Activated B cell treated with CpG ODN at 0.5 μM for 24 hours (primary cell): ENCODE data around the gene HMBS. TPM values are rescaled to one million over a fixed set of nuclear protein-coding genes. Genes with fewer than 3 reads are reported as not detected.

ENCODE experiments used
- ATAC-seq: fragments of 200-7000 bp; cut with Tn5 transposase; one replicate; pipeline ENCODE4 v1.10.0; 2021; ENCODE audit warnings: low read depth, mild to moderate bottlenecking, moderate library complexity
- CTCF ChIA-PET: fragments of 350-600 bp; sonication (Branson Sonifier 250); formaldehyde crosslinking; loops from one replicate; lab custom pipeline; 2021; ENCODE audit warnings: antibody characterized with exemption; lab: Charles Lee
- POLR2A ChIA-PET: fragments of 350-600 bp; sonication (Branson Sonifier 250); formaldehyde crosslinking; loops from one replicate; lab custom pipeline; 2021; ENCODE audit warnings: antibody characterized with exemption; lab: Charles Lee
- DNase-seq: peaks from one replicate; pipeline ENCODE4 v3.0.0; 2022
- H3K27ac Mint-ChIP-seq: one replicate; pipeline ENCODE4 v1.8.0; 2020; ENCODE audit warnings: mixed read lengths
- H3K27me3 Mint-ChIP-seq: one replicate; pipeline ENCODE4 v1.8.0; 2021; ENCODE audit warnings: mixed read lengths
- H3K36me3 Mint-ChIP-seq: one replicate; pipeline ENCODE4 v1.8.0; 2021; ENCODE audit warnings: low read depth, mixed read lengths
- H3K4me1 Mint-ChIP-seq: one replicate; pipeline ENCODE4 v1.8.0; 2021; ENCODE audit warnings: mixed read lengths
- H3K4me3 Mint-ChIP-seq: one replicate; pipeline ENCODE4 v1.8.0; 2020; ENCODE audit warnings: mild to moderate bottlenecking, mixed read lengths
- H3K9me3 Mint-ChIP-seq: one replicate; pipeline ENCODE4 v1.8.0; 2020; ENCODE audit warnings: mixed read lengths
- intact Hi-C: fragments of 100-400 bp; cut with micrococcal nuclease; formaldehyde crosslinking; loops from one replicate; pipeline ENCODE4 v1.15.1; 2024
- total RNA-seq: library from RNA; stranded (reverse); gene quantifications from 2 replicates; pipeline ENCODE4 v1.2.3, GENCODE V29; 2022
- TF ChIP-seq, protein P1 (sequence below): fragments of 200-600 bp; IDR thresholded peaks from one replicate; pipeline ENCODE4 v1.8.0; 2022; ENCODE audit warnings: antibody characterized with exemption, mild to moderate bottlenecking

HMBS gene
- total RNA-seq, 1 donor from 2014 or later, result 26.9 TPM

GRCh38 chr11:119121008-119121810 lies 36.5 kb downstream of the HMBS start, which contains the start of gene HINFP:
TSS of gene HINFP (plus strand) at chr11:119121580. CDS start at chr11:119126945, 5,365 bp downstream.
- Mint-ChIP-seq H3K27ac (peak within 1 kb of the TSS; percentile 92), H3K36me3 (peaks cover 30% of the 10 kb centered on the region), H3K4me1 (peaks cover 30% of the 10 kb centered on the region), H3K9me3 (no peaks in the 10 kb centered on the region), H3K27me3 (no peaks in the 10 kb centered on the region), H3K4me3 (peak within 1 kb of the TSS; percentile 94)
- TF ChIP-seq, protein P1, sequence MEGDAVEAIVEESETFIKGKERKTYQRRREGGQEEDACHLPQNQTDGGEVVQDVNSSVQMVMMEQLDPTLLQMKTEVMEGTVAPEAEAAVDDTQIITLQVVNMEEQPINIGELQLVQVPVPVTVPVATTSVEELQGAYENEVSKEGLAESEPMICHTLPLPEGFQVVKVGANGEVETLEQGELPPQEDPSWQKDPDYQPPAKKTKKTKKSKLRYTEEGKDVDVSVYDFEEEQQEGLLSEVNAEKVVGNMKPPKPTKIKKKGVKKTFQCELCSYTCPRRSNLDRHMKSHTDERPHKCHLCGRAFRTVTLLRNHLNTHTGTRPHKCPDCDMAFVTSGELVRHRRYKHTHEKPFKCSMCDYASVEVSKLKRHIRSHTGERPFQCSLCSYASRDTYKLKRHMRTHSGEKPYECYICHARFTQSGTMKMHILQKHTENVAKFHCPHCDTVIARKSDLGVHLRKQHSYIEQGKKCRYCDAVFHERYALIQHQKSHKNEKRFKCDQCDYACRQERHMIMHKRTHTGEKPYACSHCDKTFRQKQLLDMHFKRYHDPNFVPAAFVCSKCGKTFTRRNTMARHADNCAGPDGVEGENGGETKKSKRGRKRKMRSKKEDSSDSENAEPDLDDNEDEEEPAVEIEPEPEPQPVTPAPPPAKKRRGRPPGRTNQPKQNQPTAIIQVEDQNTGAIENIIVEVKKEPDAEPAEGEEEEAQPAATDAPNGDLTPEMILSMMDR, result no peak
- POLR2A ChIA-PET, result interaction anchor here (0.6 to 5.4 kb wide), 19 partner anchors 8 to 1109 kb away, joined by 3 to 40 read pairs (median 4); partner anchors contain the start of genes C2CD2L, DPAGT1, HMBS and NLRX1
- CTCF ChIA-PET, result interaction anchor here (1.0 to 2.0 kb wide), 4 partner anchors 14 to 75 kb away, joined by 3 to 9 read pairs (median 4); partner anchors contain the start of gene C2CD2L
- peak; percentile 97 for DNase-seq
- ATAC-seq, result peak; percentile 97
- intact Hi-C loops, result loop anchor here (1.0 kb wide), 8 partner anchors 14 to 213 kb away; partner anchors contain the start of genes C2CD2L, DPAGT1, HYOU1 and RNF26

- H3K9me3 Mint-ChIP-seq, result no peaks in the 10 kb centered on the region
- CTCF ChIA-PET, result interaction anchor here (1.2 kb wide), 1 partner anchor 47 kb away, joined by 3 read pairs; no protein-coding TSS in a partner anchor
- TF ChIP-seq, protein P1, result no peak
- DNase-seq (no peak), ATAC-seq (no peak)
- POLR2A ChIA-PET, result interaction anchor here (0.6 to 5.4 kb wide), 19 partner anchors 9 to 1109 kb away, joined by 3 to 40 read pairs (median 4); partner anchors contain the start of genes C2CD2L, DPAGT1, HMBS and NLRX1
- intact Hi-C loops, result loop anchor here (1.0 kb wide), 8 partner anchors 14 to 213 kb away; partner anchors contain the start of genes C2CD2L, DPAGT1, HYOU1 and RNF26
- H3K36me3 Mint-ChIP-seq, result peaks cover 30% of the 10 kb centered on the region
- H3K27me3 Mint-ChIP-seq, result no peaks in the 10 kb centered on the region
- peak overlapping the region; percentile 94 for H3K4me3 Mint-ChIP-seq
- peak overlapping the region; percentile 92 for H3K27ac Mint-ChIP-seq
- peaks cover 32% of the 10 kb centered on the region for H3K4me1 Mint-ChIP-seq
Observed at GRCh38 chr11:119121811-119122124, 37.1 kb downstream of the HMBS start.

- peaks cover 55% of the 10 kb centered on the region for H3K36me3 Mint-ChIP-seq
- POLR2A ChIA-PET, result interaction anchor here (0.6 kb wide), 1 partner anchor 72 kb away, joined by 6 read pairs; no protein-coding TSS in a partner anchor
- no peak overlapping the region for H3K27ac Mint-ChIP-seq
- H3K4me1 Mint-ChIP-seq, result peaks cover 28% of the 10 kb centered on the region
- no peaks in the 10 kb centered on the region for H3K9me3 Mint-ChIP-seq
- CTCF ChIA-PET, result no interaction called here
- DNase-seq (no peak), ATAC-seq (no peak)
- H3K27me3 Mint-ChIP-seq, result no peaks in the 10 kb centered on the region
- TF ChIP-seq, protein P1, result no peak
- H3K4me3 Mint-ChIP-seq, result no peak overlapping the region
- intact Hi-C loops, result no loop called here
Observed at GRCh38 chr11:119125821-119126220, 41.1 kb downstream of the HMBS start.

DNA sequence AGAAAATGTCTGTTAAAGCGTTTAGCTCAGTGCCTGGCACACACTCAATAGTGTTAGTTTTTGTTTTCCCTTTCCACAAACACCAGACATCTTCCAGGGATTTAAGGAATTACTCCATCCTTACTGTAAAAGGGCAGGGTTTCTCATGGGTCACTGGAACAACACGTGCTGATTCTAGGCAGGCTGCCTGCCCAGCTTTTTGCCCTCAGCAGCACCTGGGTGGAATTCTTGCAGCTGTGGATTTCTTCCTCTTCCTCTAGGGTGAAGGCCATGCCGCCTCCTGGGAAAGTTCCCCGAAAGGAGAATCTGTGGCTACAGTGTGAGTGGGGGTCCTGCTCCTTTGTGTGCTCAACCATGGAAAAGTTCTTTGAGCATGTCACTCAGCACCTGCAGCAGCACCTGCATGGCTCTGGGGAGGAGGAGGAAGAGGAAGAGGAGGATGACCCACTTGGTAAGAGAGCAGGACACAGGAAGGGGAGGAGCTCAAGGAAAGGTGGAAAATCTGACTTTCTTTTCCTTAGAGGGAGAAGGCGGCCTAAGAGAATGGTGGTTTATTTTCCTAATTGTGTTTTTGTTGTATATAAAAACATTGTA lies 42.1 kb downstream of the HMBS start:
- H3K27me3 Mint-ChIP-seq, result no peaks in the 10 kb centered on the region
- H3K27ac Mint-ChIP-seq, result no peak overlapping the region
- TF ChIP-seq, protein P1, result no peak
- intact Hi-C loops, result no loop called here
- ChIA-PET CTCF (no interaction called here), POLR2A (interaction anchor here (0.7 kb wide), 2 partner anchors 351 to 675 kb away, joined by 3 to 10 read pairs; no protein-coding TSS in a partner anchor)
- no peak for DNase-seq
- peaks cover 22% of the 10 kb centered on the region for H3K4me1 Mint-ChIP-seq
- H3K36me3 Mint-ChIP-seq, result peaks cover 59% of the 10 kb centered on the region
- no peaks in the 10 kb centered on the region for H3K9me3 Mint-ChIP-seq
- no peak for ATAC-seq
- H3K4me3 Mint-ChIP-seq, result no peak overlapping the region

- CTCF ChIA-PET, result no interaction called here
- DNase-seq, result no peak
- TF ChIP-seq, protein P1, result no peak
- Mint-ChIP-seq H3K27ac (no peak overlapping the region), H3K36me3 (peaks cover 70% of the 10 kb centered on the region), H3K9me3 (no peaks in the 10 kb centered on the region), H3K4me3 (no peak overlapping the region), H3K4me1 (peaks cover 5% of the 10 kb centered on the region), H3K27me3 (no peaks in the 10 kb centered on the region)
- POLR2A ChIA-PET, result no interaction called here
- intact Hi-C loops, result no loop called here
- ATAC-seq, result no peak
Observed at GRCh38 chr11:119130662-119131061, 46.0 kb downstream of the HMBS start.
